Right lobe of liver (tissue), 4 donors: ENCODE measurements around the gene NKAIN2.

Experiments used
- CTCF ChIP-seq, 4 donors: fragments of 200-600 bp in 3 of 4; fragments of 450-650 bp in 1 of 4; IDR thresholded peaks; one replicate each; pipeline versions ENCODE4 v1.5.1 to v1.8.0; 2016 to 2022; ENCODE audit warnings: antibody characterized with exemption in 4 of 4, mild to moderate bottlenecking in 2 of 4
- POLR2A ChIP-seq: fragments of 450-650 bp; IDR thresholded peaks from one replicate; pipeline ENCODE4 v1.6.1; 2017; ENCODE audit warnings: antibody characterized with exemption, mild to moderate bottlenecking
- donor health status: DM: no; HTN: no; CAD: no.
- donor health status: DM: no; HTN: no; CAD: no.
- donor health status: DM: no; HTN: yes; CAD: no.

DNA sequence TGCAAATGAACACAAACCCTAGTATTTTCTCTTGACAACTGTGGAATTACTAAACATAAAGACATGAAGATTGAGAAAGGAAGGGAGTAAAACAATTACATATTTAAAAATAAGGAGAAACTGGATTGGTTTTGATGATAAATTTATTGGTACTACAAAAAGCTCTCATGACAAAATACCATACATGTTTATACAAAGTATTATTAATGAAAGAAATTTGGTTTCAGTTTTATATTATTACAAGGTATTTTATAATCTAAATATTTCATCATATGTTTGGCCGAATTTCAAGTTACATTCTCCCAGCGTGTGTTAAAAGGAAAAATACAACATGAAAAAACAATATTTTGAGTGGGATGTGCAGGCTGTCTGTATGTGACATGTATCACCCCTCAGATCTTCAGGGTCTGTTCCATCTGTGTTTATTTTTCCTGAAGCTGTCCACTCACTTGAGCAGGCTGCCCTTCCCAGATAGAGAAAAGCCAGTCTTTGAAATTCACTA is 568.4 kb downstream of the NKAIN2 start:
- no peak for TF ChIP-seq CTCF (IDR thresholded peaks at IDR 0.05)
- no peak for TF ChIP-seq POLR2A
